Cortex of kidney (tissue), 1 donor: Measurements from ENCODE around the gene PLB1.

Experiments used
- DNase-seq: peaks from one replicate; lab custom pipeline; 2025; lab: John Stamatoyannopoulos, UW

The PLB1 gene

DNA sequence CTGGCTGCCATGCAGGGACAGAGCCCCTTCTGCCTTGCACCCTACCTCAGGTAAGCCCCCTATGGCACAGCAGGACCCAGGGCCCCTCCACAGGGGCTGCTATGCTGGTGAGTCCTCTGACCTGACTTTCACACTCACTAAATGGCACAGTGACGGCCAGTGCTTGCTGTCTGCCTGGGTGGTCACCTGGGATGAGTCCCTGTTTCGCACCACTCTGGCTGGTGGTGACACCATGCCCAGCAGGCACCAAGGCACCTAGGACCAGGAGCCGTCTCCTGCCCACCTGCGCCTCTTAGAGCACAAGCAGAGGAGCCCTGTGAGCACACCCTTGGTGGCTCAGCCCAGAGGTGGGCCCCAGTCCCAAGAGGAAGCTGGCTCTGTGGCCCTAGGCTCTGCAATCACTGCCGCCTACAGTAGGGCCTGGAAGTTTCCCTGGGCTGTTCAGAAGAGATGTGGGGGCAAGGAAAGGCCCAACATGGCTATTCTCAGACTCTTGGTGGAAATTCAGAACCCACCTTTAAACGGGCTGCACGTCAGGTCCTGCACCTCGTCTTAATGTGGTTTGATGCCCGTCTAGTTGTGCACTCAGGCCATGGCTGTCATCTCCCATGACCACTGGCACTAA, 96.0 kb downstream of the PLB1 start:
- no peak for DNase-seq

DNA sequence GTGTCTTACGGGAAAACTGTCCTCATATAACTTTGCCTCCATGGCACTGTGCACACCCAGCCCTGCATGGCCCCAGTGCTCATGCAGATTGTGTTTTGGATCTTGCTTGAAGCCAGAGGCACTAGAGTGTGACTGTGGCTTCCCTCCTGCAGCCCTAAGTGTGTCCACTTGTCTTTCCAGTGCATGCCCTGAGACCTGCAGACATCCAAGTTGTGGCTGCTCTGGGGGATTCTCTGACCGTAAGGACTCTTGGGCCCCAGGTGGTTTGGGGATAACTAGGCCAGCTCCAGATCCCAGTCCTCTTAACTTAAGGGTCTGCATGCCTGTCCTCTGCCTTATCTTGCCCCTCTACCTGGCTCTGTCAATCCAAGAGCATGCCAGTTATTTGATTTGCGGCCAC, 96.6 kb downstream of the PLB1 start:
- DNase-seq: no peak

DNA sequence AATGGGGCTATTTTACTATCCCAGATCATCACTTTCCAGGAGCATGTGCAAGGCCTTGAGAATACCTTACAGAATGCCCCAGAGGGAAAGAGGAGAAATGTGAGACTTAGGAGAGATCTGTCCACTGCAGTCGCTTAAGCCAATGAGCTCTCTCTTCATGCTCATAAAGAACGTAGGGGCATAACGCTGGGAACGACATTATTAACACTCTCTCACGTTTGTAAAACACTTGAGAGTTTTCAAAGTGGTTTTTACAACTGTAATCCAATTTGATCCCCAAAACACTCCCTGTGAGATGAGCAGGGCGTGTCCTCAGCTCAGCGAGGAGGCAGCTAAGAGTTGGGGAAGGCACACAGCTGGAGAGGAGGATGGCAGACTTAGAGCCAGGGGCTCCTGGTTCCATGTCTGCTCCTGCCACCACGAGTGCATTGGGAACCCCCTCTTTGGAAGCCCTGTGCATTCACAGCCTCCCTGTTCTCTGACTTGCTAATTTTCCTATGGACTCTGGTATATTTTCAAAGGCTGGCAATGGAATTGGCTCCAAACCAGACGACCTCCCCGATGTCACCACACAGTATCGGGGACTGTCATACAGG, 97.4 kb downstream of the PLB1 start:
- DNase-seq: no peak

DNA sequence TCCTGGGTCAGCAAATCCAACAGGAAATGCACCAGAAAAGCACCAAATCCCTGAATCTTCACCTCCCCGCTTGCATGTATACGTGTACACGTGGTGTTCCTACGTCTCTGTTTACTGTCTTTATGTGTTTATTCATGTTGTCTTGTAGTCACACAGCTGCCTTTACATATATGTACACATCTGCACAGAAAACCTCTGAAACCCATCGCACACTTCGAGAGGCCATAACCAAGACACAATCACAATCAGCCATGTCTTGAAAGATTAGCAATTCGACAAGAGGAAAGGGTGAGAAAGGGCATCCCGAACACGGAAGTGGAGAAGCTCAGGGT, 98.1 kb downstream of the PLB1 start:
- no peak for DNase-seq

- DNase-seq: no peak
These were observed 98.7 kb downstream of the PLB1 start for GRCh38 chr2:28594332-28595108.

GRCh38 chr2:28595323-28595722, 99.5 kb downstream of the PLB1 start:
- DNase-seq: no peak

DNA sequence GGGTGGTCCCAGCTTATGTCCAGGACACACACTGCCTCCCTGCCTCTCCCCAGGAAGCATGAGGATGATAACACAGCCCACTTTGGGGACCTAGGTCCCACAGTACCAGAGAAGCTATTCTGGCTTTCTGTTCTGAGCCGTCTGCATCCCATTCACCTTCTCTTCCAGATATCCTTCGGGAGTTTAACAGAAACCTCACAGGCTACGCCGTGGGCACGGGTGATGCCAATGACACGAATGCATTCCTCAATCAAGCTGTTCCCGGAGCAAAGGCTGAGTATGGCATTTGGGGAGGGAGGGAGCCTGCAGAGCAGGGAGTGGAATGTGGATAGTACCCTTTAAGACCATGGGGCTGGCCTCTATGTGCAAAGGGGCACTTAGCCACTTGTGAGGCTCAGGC, 102.6 kb downstream of the PLB1 start:
- DNase-seq: no peak

DNA sequence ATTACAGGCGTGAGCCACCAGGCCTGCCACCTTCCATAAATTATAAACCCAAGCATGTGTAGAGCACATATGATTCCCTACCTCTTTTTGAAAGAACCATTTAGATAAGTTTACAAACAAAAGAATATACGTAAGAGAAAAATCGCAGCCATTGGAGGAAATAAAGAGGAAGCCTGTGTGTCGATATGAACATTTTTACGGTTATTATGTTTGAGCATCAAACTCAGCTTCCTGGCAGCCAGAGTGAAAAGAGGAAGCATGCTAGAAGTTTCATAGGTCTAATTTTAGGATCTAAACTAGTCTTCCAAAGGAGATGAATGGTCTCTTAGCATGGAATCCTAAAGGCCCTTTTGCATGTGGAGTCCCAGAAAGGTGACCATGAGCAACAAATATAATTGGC, 104.3 kb downstream of the PLB1 start:
- DNase-seq: no peak

DNA sequence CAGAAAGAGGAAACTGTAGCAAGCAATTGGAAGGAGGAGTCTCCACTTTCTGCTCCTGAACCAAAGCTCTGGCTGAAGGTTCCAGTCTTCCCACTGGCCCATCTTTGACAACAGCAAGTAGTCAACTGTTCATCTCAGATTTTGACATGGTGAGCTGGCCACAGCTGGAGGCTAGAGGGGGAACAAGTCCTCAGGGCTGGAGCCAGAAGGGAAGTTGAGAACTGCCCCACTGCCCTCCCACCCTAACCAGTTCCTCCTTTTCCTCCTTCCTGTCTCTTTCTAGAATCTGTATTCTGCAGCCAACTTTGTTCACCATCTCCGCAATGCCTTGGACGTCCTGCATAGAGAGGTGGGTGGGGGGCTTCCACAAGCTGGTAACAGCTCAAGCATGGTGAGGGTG, 105.8 kb downstream of the PLB1 start:
- no peak for DNase-seq

GRCh38 chr2:28602136-28602660, 106.3 kb downstream of the PLB1 start:
- DNase-seq: no peak

GRCh38 chr2:28602751-28603639, 107.1 kb downstream of the PLB1 start:
- DNase-seq: no peak

GRCh38 chr2:28603821-28604220, 108.0 kb downstream of the PLB1 start:
- no peak for DNase-seq

DNA sequence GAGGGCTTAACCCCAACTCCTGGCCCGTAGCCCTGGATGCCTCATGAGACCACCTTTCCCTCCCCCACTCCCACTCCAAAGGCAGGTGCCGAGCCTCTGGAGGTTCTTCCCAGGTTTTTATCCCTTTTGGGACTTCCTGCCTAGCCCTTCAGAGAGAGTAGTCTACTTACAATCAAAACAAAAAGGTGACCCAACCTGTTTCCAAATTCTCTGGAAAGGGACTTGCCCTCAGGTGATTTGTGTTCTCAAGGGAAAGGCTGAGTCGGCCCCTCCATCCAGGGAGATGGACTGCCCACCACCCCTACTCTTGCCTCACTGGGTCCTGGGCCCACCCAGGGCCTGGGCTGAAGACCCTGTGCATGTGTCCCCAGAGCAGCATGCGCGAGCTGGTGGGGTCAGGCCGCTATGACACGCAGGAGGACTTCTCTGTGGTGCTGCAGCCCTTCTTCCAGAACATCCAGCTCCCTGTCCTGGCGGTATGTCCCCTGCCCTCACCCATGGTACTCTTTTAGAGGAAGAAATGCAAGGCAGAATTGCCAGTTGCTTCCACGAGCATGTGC, 108.5 kb downstream of the PLB1 start:
- no peak for DNase-seq

DNA sequence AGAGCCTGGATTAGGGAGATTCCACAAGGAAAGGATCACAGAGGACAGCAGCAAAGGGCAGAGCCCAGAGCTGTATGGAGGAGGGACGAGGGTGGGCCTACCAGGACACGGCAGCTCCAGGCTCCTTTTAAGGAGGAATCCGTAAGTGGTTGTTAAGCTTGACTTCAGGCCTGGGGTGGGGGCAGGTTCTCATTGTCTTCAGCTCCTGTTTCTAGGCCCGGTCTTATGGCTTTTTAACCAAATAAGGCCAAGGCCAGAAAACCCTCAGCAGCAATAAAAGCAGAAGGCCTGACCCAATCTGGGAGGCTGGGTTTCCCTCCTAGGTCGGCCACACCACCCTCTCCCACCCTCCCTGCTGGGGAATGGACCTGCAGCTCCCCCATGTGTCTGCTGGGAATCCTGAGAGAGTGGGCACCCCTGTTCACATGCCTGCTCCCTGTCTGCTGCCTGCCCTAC, 111.2 kb downstream of the PLB1 start:
- DNase-seq: no peak

DNA sequence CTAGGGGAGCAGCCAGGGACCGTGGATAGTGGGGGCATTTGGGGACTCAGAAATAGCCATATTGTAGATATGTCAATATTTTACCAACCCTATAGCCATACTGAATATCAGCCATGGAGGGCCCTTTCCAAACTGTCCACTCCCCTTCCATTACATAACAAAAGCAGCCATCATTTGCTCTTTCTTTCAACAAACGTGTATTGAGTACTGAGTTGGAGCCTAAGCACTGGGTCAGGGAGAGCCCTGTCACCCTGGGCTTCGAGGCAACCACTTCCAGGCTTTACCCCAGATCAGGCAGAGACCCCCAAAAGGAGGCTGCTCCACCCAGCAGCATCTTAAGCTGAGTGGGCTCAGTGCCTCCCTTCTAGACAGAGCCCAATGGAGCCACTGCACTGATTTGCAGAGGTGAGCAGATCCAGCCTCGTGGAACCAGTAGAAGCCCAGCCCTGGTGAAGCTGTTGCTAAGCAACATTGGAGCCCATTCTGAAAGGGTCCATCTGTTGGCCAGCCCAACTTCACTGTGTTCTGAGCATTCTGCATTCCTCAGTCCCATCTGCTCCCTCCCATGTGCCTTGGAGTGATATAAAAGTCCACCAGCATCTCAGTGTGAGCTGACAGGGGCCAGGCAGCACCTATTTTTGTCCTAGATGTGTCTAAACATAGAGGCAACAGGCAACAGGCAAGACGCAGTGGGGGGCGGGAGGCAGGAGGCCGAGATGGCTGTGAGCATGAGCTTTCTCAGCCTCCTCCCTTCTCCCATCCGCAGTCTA, 112.1 kb downstream of the PLB1 start:
- DNase-seq: no peak

DNA sequence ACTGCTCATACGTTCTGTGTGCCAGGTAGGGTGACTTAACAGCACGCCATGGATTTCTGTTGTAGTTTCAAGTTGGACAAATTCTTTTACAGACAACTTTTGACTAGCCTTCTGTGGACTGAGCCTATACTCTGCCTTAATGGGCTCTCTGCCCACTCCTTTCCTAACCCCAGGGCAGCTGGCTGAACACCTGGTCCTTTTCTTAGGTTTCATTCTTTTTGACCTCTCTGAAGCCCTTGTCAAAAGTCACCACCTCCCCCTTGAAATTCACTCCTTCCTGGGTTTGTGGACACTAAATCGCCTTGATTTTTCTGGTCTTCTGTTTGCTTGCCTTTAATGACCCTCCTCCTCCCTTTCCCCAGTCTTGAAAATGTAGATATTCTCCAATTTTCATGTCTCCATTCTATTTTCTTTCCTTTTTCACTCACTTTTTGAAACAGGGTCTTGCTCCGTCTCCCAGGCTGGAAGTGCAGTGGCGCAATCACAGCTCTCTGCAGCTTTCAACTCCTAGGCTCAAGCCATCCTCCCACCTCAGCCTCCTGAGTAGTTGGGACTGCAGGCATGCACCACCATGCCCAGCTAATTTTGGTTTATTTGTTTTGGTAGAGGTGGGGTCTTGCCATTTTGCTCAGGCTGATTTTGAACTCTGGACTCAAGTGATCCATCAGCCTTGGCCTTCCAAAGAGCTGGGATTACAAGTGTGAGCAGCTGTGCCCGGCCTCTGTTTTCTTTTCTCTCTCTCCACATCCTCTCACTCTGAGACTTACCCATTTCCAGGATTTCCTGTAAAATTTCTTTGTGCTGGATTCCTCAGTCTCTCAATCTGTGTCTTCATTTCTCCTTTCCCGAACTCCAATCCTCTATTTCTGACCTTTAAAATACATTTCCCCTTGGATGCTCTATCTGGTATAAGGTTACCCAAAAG, 112.9 kb downstream of the PLB1 start:
- DNase-seq: no peak

- DNase-seq: no peak
These were observed 114.8 kb downstream of the PLB1 start for GRCh38 chr2:28610583-28611201.

- no peak for DNase-seq
These were observed 116.4 kb downstream of the PLB1 start for GRCh38 chr2:28612131-28612812.

- no peak for DNase-seq
These were observed 117.3 kb downstream of the PLB1 start for GRCh38 chr2:28613186-28613585.
